Dedifferentiated amniotic fluid mesenchymal stem cell (primary cell): ENCODE measurements around the gene TIMP3.

ENCODE experiments used
- DNase-seq: peaks from one replicate; pipeline ENCODE4 v3.0.0-alpha.2; 2016; ENCODE audit errors: extremely low spot score

The TIMP3 gene

DNA sequence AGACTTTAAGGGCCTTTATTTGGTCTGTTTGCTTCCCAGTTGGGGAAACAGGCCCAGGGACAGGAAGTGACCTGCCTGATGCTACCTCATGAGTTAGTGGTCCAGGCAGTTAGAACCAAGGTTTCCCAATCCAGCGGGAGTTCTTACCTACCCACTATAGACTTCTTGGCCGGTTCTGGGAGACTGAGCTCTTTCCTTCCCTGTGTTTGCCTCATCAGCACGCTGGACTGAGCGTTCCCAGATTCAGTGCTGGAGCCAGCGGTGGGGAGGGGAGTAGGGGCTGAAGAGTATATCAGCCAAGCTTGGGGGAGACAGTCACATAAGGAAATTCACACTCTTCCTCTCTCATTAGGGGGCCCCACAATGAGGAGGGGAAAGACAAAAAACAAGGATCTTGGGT is 27.1 kb downstream of the TIMP3 start:
- DNase-seq = no peak

DNA sequence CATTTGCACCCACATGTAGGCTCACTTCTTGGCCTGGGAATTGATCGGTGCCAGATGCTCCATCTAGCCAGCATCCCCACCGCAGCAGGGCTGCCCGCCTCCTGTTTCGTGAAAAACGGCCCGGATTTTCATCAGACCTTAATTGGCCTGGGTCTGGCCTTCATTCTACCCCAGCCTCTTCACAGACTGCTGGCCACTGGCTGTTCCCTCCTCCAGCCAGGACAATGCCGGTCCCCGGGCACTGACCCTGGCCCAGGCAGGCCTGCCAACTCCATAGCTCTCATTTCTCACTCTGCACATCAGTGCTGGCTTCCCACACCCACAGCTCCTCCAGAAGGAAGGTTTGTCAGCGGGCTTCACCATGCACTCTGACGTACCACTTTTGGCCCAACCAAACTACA is 27.9 kb downstream of the TIMP3 start:
- DNase-seq = no peak

DNA sequence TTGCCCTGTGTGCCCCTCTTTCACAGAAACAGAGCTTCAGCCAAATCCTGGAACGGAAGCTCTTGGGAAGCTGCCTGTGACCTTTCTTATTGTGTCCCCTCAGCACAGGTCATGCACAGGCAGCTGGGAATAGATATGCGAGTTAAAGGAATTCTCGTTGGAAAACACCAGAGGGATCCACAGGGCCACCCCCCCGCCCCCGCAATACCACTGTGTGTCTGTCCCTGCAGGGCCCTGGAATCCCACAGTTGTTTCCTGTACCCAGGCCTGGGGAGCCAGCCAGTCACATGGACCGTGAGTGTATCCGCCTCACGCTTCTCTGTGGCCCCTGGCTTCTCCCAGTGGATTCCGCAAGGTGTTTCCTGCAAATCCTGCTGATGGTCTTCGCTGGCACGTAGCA is 29.0 kb downstream of the TIMP3 start:
- no peak for DNase-seq

DNA sequence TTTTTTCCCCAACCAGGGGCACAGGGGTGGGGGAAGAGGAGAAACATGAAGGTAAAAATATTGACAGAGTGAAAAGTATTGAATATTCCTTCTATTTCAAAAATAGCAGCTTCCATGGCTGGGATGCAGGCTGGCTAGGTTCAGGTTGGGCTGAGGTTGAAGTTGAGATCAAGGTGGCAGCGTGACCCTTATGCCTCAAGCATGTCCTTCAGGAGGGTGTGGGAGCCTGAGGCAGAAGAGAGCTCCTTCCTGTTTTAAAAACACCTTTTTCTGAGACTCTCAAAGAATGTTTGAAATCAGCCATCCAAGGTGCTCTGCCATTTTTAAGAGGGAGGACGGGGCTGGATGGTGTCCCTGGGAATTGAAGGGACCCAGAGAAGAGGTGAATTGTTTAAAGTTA is 29.5 kb downstream of the TIMP3 start:
- no peak for DNase-seq

DNA sequence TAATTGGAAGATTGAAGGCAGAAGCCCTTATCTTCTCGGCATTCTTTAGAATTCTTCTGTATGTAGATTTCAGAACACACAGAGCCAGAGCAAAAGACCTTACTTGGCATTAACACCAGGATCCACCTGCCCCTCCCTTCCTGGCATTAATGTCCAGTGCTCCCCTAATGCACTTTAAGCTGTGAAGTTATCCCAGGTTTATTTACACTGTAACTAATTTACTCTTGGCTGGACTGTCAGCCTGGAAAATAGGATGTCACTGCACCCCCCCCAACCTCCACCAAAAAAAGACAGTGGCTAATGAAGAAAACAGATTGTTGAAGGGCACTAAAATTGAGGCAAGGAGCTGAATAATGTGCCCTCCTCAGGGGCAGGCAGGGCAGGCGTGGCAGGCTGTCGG is 30.1 kb downstream of the TIMP3 start:
- no peak for DNase-seq

DNA sequence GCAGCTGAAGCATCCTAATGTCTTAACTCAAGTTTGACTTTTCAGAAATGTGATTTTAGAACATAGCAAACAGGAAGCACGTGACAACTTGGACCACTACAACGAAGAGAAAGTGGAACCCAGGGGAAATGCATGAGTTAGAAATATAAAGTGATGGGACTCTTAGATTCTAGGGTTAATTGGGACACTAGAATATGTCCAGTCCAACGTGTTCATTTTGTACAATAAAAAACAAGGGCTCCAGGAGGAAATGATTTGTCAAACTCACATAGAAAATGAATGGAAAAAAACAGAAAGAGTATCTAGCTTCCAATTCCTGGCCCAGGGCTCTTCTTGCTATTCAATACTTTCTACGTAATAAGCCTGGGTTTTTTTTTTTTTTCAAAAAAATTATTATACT is 30.7 kb downstream of the TIMP3 start:
- no peak for DNase-seq

DNA sequence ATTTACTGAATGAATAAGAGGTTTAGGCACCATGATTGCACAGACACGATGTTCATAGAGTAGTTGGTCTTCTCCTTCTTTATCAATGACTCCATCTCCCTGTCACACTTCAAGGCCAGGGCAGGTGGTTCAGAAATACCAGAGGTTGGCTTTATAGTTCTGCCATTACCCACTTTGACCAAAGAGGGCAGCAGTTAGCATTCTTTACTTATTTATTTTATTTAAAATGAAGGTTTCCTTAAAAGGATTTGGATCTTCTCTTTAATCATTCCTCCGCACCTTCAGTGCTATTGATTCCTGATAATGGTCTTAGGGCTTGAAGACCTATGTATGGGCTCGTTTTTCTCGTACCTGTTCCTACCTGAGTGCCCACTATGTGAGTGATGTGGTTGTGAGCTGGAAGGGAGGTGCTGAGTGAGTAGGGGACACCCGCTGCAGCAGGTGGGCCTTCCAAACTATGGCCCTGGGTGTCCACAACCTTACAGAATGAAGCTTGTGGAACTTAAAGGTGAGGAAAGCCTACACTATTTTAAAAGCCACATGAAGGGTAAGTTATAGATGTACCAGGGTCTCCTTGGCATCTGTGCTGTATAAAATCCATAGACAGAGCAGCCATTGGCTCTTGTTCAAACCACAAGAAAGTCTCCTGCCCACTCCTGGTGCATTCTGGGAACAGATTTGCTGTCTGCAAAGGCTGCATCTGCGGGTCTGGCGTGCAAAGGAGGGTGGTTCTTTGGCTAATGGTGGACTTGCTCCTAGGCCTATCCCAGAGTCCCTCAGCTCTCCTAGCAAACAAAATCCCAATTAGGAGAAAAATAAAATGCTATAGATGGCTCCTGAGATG is 35.0 kb downstream of the TIMP3 start:
- DNase-seq = no peak

DNA sequence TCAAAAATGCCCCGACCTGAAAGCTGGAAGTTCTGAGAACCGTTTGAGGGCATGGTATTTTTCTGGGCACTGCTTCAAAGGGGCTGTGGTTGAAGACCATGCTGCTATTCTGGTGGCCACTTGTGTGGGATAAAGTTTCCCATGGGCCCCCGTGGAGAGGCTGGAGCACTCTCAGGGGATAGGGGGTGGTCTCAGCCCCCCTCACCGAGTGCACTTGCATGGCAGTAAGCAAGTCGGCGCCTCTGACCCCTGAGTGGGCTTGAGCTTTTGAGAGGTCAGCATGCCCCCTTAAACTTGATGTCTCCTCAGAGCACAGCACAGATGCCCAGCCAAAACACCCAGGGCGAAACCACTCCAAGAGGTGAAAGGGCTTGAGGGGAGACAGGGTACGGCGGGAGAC is 35.6 kb downstream of the TIMP3 start:
- no peak for DNase-seq

DNA sequence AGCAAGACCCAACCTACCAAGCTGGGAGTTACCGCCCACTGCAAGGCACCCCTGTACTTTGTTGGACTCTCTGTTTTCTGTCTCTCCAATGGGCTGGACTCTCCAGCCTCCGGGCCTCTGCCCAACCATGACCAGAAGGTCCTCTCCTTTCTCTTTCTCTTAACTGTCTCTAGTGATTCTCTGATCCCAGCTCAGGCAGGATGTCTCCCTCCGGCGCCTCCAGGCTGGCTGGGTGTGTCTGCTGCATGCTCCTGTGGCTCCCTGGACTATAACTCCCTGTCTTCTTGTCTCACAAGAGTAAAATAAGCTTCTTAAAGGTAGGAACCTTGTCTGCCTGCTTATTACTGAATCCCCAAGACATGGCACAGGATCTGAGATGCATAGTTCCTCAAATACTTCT is 36.3 kb downstream of the TIMP3 start:
- DNase-seq = no peak

DNA sequence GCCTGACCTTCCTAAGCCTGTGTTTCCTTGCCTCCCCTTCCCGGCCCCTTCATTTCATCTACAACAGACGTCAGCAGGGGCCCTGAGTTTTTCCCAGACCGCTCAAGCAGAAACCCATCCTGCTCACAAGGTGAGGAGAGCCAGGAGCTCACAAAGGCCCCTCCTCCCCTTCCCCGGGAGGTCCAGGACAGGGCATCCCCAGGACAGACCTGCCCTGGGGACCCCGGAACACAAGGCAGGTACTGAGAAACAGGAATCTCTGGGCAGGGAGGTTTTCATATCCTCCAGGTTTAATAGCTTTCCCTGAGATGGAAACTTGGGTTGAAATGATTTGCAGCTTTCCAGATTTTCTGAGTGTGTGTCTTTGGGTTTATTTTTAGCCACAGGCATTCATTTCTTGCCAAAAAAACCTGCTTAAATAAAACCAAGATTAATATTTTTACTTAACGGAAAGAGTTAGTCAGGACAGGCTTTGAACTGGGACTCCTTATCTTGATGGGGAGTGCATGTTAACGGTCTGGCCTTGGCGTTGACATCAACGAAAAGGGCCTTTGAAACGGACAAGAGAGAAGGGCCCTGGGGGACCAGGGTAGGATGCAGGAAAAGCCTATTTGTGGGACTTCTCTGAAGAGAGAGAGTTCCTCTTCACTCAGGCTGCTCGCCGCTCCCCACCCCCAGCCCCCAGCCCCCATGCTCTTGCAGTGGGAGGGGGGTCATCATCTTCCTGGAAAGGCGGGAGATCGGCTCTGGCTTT is 38.5 kb downstream of the TIMP3 start:
- no peak for DNase-seq

DNA sequence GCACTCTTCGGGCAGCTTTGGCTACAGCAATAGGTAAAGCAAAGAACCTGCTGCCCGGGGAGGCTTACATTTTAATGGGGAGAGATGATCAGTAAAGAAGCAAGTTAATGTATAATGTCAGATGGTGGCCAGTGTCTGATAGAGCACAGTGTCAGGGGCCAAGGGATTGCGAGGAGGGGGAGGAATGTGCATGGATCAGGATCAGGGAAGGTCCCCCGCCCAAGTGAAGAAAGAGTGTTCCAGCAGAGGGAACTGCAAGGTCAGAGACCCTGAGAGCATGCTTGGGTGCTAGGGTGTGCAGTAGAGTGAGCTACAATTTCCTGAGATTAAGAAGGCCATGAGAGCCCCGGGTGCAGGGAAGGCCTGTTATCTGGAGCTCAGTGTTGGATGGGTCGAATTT is 39.7 kb downstream of the TIMP3 start:
- no peak for DNase-seq

DNA sequence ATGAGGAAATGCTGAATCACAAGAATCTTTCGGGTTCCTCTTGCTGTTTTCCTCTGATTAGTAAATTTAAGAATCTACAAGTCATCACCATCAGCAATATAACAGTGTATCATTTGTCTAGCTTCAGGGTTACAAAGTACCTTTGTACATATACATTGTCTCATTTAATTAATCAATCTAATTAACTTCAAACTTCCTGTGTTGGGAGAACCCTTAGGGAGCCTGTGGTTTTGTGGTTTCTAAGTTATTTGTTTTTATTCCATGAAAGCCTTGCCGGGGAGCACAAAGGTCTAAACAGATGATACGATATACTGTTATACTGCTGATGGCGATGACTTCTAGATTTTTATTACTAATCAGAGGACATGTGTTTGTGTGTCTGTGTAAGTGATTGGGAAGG is 41.0 kb downstream of the TIMP3 start:
- DNase-seq = no peak

DNA sequence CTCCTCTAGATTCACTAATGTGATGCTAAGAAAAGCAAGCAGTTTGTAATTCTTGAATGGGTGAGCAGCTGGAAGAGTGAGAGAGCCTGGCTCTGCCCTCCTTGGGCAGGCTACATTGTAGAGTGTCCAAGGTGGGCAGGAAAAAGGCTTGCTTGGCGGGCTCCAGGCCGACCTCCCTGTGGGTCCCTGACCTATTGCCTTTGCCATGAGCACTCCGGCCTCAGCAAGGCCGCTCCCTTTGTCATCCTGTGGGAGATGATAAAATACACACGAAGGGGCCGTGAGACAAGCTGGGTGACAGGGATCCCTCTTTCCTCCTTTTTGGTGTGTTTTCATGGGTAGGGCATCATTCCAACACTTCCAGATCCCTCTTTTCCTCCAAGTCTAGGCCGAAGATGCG is 41.8 kb downstream of the TIMP3 start:
- no peak for DNase-seq

DNA sequence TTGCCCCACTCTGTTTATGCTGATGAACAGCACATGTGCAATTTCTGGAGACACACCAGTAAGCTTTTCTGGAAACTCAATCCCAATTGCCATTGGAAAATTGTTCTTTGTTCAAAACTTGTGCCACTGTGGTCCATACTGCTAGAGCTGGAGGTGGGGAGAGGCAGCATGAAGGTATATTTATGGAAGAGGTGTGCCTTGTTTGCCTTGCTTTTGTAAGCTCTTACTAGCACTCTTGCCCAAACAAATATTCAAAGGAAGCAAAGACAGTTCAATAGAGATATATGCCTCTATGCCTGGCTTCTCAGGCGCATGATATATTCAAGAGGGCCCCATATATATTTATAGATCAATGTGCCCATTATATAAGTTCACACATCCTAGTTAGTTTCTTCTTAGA is 42.7 kb downstream of the TIMP3 start:
- no peak for DNase-seq

DNA sequence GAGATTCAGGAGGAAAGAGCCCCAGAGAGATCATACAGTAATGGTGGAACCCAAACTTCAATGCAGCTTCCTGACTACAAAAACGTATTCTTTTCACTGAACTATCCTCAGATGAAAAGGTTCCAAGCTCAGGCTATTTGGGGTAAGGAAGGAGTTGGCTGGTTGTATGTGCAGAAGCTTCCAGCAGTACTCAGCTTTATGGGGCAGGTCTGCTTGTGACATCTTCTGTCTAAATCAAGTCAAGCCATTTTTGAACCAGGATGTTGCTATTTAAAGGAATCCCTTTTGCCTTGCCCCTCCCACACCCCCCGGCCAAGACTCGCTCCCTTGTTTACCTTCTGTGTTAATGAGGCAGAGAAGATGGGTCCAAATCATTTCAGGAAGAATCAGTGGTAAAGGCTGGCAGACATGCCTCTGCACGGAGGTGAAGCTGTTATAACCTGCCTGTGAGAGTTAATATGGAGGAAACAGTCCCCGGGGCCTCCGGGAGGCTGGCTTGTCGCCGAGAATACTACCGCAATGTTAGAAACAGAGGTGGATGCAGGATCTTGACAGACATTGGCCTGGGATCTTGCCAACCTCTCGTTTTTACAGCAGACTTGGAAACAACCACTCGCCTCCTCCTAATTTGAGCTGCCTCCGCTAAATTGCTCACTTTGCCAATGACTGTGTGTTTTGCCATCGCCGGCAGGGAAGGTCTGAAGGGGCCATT is 45.4 kb downstream of the TIMP3 start:
- no peak for DNase-seq

DNA sequence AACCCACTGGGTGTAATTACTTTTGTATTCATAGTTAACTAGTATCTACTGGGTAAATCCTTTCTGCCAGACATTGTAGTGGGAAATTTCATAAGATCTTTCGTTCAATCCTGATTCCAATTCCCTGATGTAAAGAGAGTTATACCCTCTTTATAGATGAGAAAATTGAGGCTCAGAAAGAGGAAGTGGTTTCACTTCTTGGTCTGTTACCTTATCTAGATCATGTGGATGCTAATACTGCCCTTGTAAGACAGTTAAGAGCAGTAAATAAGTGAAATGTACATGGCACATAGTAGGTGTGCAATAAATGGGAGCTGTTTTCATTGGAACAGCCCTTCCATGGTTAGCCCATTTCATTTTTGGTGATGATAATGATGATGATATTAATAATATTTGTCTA is 46.7 kb downstream of the TIMP3 start:
- no peak for DNase-seq

DNA sequence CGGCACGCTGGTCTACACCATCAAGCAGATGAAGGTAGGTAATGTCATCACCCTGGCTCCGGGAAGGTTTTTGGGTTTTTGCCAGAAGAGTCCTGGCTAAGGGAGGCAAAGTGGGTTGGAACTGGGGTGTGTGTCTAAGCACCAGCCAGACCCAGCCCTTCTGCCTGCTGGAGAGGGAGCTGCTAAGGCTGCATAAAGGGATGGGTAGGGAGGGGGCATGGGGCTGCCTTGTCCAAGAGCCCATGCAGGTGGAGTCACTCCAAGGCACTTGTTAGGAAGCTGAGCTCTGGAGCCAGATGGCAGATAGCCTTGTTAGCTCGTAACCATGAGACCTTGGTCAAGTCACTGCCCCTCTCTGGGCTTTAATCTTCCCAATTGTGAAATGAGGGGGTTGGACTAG is 48.0 kb downstream of the TIMP3 start:
- no peak for DNase-seq

DNA sequence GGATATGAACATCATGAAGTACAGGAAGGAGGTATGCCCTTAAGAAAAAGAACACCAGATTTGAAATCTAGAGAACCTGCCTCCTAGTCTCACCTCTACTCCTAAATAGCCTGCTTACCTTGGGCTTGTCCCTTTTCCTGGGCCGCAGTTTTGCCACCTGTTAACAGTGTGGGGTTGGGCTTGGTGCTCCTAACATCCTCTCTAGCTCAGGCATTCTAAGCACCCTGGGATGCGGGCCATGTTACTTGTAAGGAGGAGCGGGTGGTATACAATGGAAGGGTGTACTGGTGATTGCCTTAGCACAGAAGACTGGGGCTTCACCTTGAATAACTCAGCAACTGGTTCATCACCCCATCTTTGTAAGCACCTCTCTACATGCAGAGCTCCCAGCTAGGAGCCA is 48.7 kb downstream of the TIMP3 start:
- no peak for DNase-seq

DNA sequence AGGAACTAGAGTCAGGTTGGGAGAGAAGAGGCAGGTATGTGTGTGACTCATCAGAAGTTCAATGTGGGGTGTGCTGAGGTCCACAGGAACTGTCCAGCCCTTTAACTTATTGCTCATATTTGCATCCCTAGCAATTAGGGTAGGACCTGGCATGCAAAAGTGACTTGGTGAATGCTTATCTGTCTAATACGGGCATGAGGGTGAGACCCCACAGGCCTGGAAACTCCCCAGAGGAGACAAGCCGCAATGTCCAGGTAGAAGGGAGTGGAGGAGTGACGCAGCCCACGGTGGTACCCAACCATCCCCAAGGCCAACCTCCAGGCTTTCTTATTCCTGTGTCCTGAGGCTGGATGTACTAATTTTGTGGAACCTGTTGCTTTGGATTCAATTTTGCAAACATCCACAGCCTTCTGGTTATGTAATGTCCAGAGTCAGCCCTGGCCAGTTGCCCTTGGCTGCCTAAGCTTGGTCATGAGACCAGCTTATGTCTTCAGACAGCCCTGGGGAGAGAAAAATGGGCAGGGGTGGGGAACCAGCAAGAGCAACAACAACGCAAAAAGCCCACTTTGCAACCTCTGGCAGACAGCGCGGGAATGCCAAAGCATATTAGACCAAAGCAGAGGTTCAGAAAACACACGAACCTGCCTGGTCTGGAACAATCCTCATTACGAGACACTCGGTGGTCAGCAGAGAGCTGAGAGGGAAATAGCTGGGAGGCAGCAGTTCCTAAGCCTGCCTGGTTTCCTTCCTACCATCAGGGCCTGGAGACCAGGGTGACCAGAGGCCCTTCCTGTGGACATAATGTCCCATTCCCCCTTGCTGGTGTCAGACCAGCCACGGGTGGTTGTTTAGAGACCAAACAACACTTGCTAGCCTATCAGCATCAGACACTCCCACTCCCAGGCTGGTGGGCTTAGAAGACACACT is 49.3 kb downstream of the TIMP3 start:
- no peak for DNase-seq

DNA sequence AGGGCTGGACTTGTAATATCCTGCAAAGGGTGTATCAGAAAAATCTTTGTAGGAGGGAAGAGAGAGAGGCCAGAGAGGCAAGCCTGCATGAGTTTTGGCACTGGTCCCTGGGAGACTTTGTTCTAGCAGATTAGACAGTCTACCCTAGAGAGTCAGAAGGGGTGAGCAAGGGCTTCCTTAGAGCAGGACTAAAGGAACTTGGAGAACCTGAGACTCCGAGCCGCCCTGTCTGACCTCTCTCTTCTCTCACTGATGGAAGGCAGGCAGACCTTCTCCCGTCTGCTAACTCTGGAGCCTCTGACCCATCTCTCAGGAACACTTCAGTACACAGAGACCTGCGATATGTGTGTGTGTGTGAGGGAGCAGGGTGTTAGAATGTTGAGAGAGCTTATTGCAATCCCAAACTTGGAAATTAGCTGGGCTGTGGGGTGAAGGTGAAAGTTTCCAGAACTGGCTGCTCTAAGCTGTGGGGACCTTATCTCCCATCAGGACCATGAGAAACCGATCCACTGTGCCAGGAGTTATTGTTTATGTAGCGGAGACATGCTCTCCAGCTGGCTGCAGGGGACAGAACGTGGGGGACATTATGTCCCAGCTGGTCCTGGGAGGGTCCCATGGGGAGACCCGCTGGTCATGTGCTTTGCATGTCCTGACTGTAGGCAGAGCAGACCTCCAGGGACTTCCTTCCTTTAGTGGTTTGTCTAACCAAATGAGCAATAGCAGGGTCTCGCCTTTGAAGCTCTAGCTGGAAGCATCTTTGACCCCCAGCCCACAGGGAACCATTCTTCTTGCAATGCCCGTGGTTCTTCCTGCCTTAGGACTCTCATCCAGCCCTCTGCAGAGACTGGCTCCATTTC is 51.1 kb downstream of the TIMP3 start:
- no peak for DNase-seq

DNA sequence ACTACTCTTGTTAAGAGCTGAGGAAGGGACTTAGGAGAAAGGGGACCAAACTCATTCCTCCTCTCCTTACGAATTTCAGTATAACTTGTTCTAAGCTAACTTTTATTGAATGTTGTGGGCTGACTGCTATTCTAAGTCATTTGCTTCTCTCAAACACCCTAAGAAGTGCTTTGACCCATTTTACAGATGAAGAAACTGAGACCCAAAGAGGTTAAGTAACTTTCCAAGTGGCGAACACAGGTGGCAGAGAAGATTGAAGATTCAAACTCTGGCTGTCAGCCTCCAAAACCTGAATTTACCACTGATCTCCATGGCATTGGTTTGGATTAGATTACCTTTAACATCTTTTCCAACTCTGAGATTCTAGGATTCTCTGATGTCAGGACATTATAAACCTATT is 52.2 kb downstream of the TIMP3 start:
- no peak for DNase-seq
